Activated T-cell treated with anti-CD3 and anti-CD28 coated beads, Interleukin-2, amount 50 U/mL, for 48 hours (primary cell): ENCODE results near the gene NTN5.

Experiments
- DNase-seq, 2 experiments: peaks; one replicate each; pipeline ENCODE4 v3.0.0-alpha.2; 2020

The NTN5 gene

DNA sequence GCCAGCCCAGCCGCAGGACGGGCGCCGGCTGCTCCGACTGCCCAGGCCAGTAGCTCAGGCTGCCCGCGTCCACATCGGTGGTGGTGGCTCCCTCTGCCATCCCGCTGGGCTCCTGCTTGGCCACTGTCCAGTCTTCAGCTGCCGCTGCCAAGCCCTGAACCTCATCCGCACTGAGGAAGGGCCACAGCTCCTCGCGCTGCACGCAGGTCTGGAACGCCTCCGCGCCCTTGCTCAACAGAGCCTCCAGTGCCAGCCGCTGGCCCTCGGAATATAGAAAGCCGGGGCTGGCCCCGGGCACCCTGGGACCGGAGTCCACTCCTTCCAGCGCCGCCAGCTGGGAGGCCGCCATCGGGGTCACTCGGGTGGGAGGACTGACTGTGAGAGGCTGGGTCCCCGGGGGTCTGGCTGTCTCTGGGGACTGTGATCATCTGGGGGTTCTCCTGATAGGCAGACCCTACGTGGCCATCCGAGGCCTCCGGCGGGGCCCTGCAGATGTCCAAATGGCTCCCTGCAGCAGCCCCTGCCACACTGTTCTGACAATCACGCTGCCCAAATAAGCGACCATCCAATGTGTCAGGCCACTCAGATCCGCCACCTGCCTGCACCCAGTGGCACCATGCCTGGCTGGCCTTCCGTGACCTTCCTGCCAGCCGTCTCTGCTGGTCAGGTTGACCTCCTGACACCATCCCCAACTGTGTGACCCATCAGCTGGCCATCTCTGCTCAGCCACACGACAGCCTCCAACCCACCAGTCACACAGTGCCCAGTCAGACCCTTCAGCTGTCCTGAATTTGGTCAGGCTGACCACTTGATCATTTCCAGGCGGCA, 59.6 kb downstream of the NTN5 start:
- no peak for DNase-seq

DNA sequence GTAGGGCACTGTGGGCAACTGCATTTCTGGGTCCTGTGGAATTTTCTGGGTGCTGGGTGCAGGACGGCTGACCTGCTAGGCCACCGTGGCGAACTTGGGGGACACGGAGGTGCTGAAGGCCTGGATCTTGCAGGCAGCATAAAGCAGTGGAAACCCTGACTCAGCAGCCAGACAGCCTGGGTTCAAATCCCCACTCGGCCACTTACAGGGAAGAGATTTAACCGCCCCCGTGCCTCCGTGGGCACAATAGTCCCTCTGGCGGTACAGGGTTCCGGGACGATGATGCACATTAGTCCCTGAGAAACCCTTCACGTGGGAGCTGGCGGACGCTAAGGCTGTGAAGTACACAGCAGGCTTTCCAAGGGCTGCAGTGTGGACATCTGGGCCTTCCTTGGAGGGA, 60.9 kb downstream of the NTN5 start:
- DNase-seq: no peak
